ENCODE measurements around the gene AUTS2. TPM values are rescaled to one million over a fixed set of nuclear protein-coding genes. Genes with fewer than 3 reads are reported as not detected.

AUTS2 gene
- total and polyA plus RNA-seq, 2 of the 8 experiments (the other 6 are each of a cell fraction or from before 2014, with no cell fraction given) = 25.9 to 101 TPM

DNA sequence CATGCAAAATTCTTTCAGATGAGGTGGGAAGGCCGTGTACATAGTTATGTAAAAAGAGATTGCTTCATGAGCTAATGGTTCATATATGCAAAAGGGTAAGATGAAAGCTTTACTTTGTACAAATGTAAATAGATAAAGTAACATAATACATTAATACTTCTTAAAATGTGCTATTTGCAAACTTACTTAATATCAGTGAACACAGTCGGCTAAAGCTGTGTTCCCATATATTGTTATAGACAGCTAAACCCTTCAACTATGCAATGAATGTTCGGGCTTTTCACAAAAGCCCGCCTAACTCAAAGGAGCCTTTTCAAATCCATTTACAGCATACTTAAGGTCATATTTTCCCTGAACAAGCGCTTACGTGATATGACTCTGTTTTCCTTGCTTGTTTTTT lies 1193.1 kb downstream of the AUTS2 start (continued):
- TF ChIP-seq, protein P1, sequence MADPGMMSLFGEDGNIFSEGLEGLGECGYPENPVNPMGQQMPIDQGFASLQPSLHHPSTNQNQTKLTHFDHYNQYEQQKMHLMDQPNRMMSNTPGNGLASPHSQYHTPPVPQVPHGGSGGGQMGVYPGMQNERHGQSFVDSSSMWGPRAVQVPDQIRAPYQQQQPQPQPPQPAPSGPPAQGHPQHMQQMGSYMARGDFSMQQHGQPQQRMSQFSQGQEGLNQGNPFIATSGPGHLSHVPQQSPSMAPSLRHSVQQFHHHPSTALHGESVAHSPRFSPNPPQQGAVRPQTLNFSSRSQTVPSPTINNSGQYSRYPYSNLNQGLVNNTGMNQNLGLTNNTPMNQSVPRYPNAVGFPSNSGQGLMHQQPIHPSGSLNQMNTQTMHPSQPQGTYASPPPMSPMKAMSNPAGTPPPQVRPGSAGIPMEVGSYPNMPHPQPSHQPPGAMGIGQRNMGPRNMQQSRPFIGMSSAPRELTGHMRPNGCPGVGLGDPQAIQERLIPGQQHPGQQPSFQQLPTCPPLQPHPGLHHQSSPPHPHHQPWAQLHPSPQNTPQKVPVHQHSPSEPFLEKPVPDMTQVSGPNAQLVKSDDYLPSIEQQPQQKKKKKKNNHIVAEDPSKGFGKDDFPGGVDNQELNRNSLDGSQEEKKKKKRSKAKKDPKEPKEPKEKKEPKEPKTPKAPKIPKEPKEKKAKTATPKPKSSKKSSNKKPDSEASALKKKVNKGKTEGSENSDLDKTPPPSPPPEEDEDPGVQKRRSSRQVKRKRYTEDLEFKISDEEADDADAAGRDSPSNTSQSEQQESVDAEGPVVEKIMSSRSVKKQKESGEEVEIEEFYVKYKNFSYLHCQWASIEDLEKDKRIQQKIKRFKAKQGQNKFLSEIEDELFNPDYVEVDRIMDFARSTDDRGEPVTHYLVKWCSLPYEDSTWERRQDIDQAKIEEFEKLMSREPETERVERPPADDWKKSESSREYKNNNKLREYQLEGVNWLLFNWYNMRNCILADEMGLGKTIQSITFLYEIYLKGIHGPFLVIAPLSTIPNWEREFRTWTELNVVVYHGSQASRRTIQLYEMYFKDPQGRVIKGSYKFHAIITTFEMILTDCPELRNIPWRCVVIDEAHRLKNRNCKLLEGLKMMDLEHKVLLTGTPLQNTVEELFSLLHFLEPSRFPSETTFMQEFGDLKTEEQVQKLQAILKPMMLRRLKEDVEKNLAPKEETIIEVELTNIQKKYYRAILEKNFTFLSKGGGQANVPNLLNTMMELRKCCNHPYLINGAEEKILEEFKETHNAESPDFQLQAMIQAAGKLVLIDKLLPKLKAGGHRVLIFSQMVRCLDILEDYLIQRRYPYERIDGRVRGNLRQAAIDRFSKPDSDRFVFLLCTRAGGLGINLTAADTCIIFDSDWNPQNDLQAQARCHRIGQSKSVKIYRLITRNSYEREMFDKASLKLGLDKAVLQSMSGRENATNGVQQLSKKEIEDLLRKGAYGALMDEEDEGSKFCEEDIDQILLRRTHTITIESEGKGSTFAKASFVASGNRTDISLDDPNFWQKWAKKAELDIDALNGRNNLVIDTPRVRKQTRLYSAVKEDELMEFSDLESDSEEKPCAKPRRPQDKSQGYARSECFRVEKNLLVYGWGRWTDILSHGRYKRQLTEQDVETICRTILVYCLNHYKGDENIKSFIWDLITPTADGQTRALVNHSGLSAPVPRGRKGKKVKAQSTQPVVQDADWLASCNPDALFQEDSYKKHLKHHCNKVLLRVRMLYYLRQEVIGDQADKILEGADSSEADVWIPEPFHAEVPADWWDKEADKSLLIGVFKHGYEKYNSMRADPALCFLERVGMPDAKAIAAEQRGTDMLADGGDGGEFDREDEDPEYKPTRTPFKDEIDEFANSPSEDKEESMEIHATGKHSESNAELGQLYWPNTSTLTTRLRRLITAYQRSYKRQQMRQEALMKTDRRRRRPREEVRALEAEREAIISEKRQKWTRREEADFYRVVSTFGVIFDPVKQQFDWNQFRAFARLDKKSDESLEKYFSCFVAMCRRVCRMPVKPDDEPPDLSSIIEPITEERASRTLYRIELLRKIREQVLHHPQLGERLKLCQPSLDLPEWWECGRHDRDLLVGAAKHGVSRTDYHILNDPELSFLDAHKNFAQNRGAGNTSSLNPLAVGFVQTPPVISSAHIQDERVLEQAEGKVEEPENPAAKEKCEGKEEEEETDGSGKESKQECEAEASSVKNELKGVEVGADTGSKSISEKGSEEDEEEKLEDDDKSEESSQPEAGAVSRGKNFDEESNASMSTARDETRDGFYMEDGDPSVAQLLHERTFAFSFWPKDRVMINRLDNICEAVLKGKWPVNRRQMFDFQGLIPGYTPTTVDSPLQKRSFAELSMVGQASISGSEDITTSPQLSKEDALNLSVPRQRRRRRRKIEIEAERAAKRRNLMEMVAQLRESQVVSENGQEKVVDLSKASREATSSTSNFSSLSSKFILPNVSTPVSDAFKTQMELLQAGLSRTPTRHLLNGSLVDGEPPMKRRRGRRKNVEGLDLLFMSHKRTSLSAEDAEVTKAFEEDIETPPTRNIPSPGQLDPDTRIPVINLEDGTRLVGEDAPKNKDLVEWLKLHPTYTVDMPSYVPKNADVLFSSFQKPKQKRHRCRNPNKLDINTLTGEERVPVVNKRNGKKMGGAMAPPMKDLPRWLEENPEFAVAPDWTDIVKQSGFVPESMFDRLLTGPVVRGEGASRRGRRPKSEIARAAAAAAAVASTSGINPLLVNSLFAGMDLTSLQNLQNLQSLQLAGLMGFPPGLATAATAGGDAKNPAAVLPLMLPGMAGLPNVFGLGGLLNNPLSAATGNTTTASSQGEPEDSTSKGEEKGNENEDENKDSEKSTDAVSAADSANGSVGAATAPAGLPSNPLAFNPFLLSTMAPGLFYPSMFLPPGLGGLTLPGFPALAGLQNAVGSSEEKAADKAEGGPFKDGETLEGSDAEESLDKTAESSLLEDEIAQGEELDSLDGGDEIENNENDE (IDR thresholded peaks at IDR 0.05; ENCODE audit: insufficient replicate concordance, low read length) = no peak
- TF ChIP-seq HDAC6 (IDR thresholded peaks at IDR 0.05; ENCODE audit: low read depth, low read length) = no peak
- TF ChIP-seq, protein P2, sequence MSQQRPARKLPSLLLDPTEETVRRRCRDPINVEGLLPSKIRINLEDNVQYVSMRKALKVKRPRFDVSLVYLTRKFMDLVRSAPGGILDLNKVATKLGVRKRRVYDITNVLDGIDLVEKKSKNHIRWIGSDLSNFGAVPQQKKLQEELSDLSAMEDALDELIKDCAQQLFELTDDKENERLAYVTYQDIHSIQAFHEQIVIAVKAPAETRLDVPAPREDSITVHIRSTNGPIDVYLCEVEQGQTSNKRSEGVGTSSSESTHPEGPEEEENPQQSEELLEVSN (IDR thresholded peaks at IDR 0.05) = no peak
- TF ChIP-seq EZH2 (IDR thresholded peaks at IDR 0.05; ENCODE audit: low read depth, low read length, severe bottlenecking) = no peak
- no peak for TF ChIP-seq SIN3A (conservative IDR thresholded peaks at IDR 0.05 in 1 of 2, IDR thresholded peaks at IDR 0.05 in 1 of 2; ENCODE audit: low read depth in 1 of 2, low read length in 2 of 2)
